Measurements from ENCODE around the gene CYP4F22. TPM values are rescaled to one million over a fixed set of nuclear protein-coding genes. Genes with fewer than 3 reads are reported as not detected.
"Not testable (repeated sequence)": the region's sequence is repeated elsewhere in the genome, so short reads cannot be mapped to it uniquely, and the experiment has no call there.

Gene CYP4F22
- total and polyA plus RNA-seq, 2 experiments from 2014 or later, result not detected

DNA sequence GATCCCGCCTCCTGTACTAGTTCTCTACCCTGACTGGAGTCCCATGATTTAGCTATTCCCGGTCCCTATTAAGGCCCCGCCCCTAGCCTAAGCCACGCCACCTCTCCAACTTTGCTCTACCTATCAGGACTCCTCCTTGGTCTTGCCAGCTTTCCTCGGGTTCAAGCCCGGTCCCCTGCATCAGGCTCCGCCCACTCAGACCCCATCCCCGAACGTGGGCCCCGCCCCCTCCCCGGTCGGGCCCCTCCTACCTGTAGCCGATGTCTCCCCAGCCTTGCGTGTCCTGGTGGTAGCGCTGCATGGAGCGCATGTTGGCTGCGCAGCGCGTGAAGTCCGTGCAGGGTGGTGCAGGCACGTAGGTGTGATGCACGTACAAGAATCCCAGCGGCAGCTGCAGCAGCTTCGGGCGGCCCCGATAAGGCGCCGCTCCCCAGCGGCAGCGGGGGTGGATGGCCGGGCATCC lies 36.7 kb upstream of the CYP4F22 start:
- TF ChIP-seq EZH2 (IDR thresholded peaks at IDR 0.05; ENCODE audit: insufficient read depth, poor library complexity, severe bottlenecking) (no peak), EZH2phosphoT487 (IDR thresholded peaks at IDR 0.05; ENCODE audit: insufficient read depth, low read depth) (no peak)
- Histone ChIP-seq H3K4me2 (ENCODE audit: unreplicated experiment) (no peak overlapping the region), H3K4me3 (no peak overlapping the region), H3F3A (ENCODE audit: insufficient read depth) (no peaks in the 10 kb centered on the region), H3K36me3 (ENCODE audit: low read depth) (no peaks in the 10 kb centered on the region), H3K9me2 (ENCODE audit: insufficient read depth) (no peaks in the 10 kb centered on the region), H3K9me3 (ENCODE audit: low read depth) (no peaks in the 10 kb centered on the region), H3K9ac (no peak overlapping the region), H2AFZ (no peak overlapping the region), H3K79me2 (ENCODE audit: insufficient read depth) (no peaks in the 10 kb centered on the region), H3K4me1 (ENCODE audit: insufficient read depth) (no peaks in the 10 kb centered on the region), H3K27ac (no peak overlapping the region), H3K27me3 (replicated peaks; ENCODE audit: insufficient read depth) (peaks cover 7% of the 10 kb centered on the region), H4K20me1 (ENCODE audit: insufficient read depth) (no peaks in the 10 kb centered on the region)
- no peak for DNase-seq
- WGBS, 2 experiments (ENCODE audit: low coverage in 1 of 2, low lambda C conversion rate in 2 of 2, missing lambda C conversion rate in 2 of 2), result 58 to 77% methylated on average over 17 to 31 of the region's 31 CpGs
- in situ Hi-C loops (cut with MboI), result no loop called here

DNA sequence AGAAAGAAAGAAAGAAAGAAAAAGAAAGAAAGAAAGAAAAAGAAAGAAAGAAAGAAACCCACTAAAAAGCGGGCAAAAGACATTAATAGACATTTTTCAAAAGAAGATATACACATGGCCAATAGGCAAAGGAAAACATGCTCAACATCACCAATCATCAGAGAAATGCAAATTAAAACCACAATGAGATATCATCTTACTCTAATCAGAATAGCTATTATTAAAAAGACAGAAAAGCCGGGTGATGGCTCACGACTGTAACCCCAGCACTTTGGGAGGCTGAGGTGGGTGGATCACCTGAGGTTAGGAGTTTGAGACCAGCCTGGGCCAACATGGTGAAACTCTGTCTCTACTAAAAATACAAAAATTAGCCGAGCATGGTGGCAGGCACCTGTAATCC lies 34.5 kb upstream of the CYP4F22 start:
- H2AFZ ChIP-seq; H3K27me3 ChIP-seq (replicated peaks; ENCODE audit: insufficient read depth); H4K20me1 ChIP-seq (ENCODE audit: insufficient read depth); H3K79me2 ChIP-seq (ENCODE audit: insufficient read depth); in situ Hi-C loops (cut with MboI); H3K9me2 ChIP-seq (ENCODE audit: insufficient read depth); H3K36me3 ChIP-seq (ENCODE audit: low read depth); H3K4me2 ChIP-seq (ENCODE audit: unreplicated experiment); DNase-seq; H3K4me1 ChIP-seq (ENCODE audit: insufficient read depth); H3K9me3 ChIP-seq (ENCODE audit: low read depth); H3F3A ChIP-seq (ENCODE audit: insufficient read depth); H3K4me3 ChIP-seq; H3K27ac ChIP-seq; H3K9ac ChIP-seq: not testable (repeated sequence)
- WGBS, 2 experiments (ENCODE audit: low coverage in 1 of 2, low lambda C conversion rate in 2 of 2, missing lambda C conversion rate in 2 of 2), result 27 to 33% methylated on average over 4 of the region's 4 CpGs

GRCh38 chr19:15475169-15475568 lies 33.2 kb upstream of the CYP4F22 start:
- H3K9ac ChIP-seq, result no peak overlapping the region
- H3K9me3 ChIP-seq (ENCODE audit: low read depth), result no peaks in the 10 kb centered on the region
- in situ Hi-C loops (cut with MboI), result no loop called here
- no peak overlapping the region for H3K27ac ChIP-seq
- TF ChIP-seq EZH2phosphoT487 (IDR thresholded peaks at IDR 0.05; ENCODE audit: insufficient read depth, low read depth), result no peak
- TF ChIP-seq EZH2 (IDR thresholded peaks at IDR 0.05; ENCODE audit: insufficient read depth, poor library complexity, severe bottlenecking), result no peak
- 35 to 37% methylated on average over 4 of the region's 4 CpGs for WGBS, 2 experiments (ENCODE audit: low coverage in 1 of 2, low lambda C conversion rate in 2 of 2, missing lambda C conversion rate in 2 of 2)
- no peaks in the 10 kb centered on the region for H3K79me2 ChIP-seq (ENCODE audit: insufficient read depth)
- H3K27me3 ChIP-seq (replicated peaks; ENCODE audit: insufficient read depth), result no peaks in the 10 kb centered on the region; the same call in 1 of the 2 replicates
- no peaks in the 10 kb centered on the region for H4K20me1 ChIP-seq (ENCODE audit: insufficient read depth)
- no peaks in the 10 kb centered on the region for H3K9me2 ChIP-seq (ENCODE audit: insufficient read depth)
- H3K36me3 ChIP-seq (ENCODE audit: low read depth), result no peaks in the 10 kb centered on the region
- H3K4me2 ChIP-seq (ENCODE audit: unreplicated experiment), result no peak overlapping the region
- H3K4me1 ChIP-seq (ENCODE audit: insufficient read depth), result no peaks in the 10 kb centered on the region
- H3F3A ChIP-seq (ENCODE audit: insufficient read depth), result no peaks in the 10 kb centered on the region
- H3K4me3 ChIP-seq, result no peak overlapping the region
- no peak overlapping the region for H2AFZ ChIP-seq
- DNase-seq, result no peak

DNA sequence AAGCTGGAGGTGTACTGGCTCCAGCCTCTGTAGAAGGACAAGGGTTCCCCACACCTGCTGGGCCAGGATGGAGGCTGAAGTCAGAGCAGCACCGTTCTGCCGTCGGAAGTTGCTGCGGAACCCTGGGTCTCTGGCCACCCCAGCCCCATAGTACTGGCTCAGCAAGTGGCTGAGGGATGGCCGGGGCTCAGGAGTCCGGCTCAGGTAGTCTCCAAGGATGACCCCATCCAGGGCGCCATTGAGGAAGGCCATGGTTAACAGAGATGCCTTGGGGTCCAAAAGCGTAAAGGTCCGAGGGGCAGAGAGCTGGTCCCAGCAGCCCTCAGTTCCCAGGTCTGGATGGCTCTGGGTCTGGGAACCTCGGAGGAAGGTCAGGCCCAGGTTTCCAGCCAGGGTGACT lies 32.7 kb upstream of the CYP4F22 start:
- in situ Hi-C loops (cut with MboI), result no loop called here
- Histone ChIP-seq H2AFZ (no peak overlapping the region), H3K27ac (no peak overlapping the region), H3K36me3 (ENCODE audit: low read depth) (no peaks in the 10 kb centered on the region), H4K20me1 (ENCODE audit: insufficient read depth) (no peaks in the 10 kb centered on the region), H3K79me2 (ENCODE audit: insufficient read depth) (no peaks in the 10 kb centered on the region), H3K9ac (no peak overlapping the region), H3K27me3 (replicated peaks; ENCODE audit: insufficient read depth) (no peaks in the 10 kb centered on the region; the same call in 1 of the 2 replicates), H3K4me2 (ENCODE audit: unreplicated experiment) (no peak overlapping the region), H3K9me3 (ENCODE audit: low read depth) (no peaks in the 10 kb centered on the region), H3K4me1 (ENCODE audit: insufficient read depth) (no peaks in the 10 kb centered on the region), H3K9me2 (ENCODE audit: insufficient read depth) (no peaks in the 10 kb centered on the region), H3K4me3 (no peak overlapping the region), H3F3A (ENCODE audit: insufficient read depth) (no peaks in the 10 kb centered on the region)
- TF ChIP-seq EZH2 (IDR thresholded peaks at IDR 0.05; ENCODE audit: insufficient read depth, poor library complexity, severe bottlenecking) (no peak), EZH2phosphoT487 (IDR thresholded peaks at IDR 0.05; ENCODE audit: insufficient read depth, low read depth) (no peak)
- WGBS, 2 experiments (ENCODE audit: low coverage in 1 of 2, low lambda C conversion rate in 2 of 2, missing lambda C conversion rate in 2 of 2), result 75 to 79% methylated on average over 10 of the region's 10 CpGs
- no peak for DNase-seq

- H3K36me3 ChIP-seq (ENCODE audit: low read depth), result no peaks in the 10 kb centered on the region
- H3K27me3 ChIP-seq (replicated peaks; ENCODE audit: insufficient read depth), result no peaks in the 10 kb centered on the region; the same call in 1 of the 2 replicates
- no peak for DNase-seq
- no peaks in the 10 kb centered on the region for H3K79me2 ChIP-seq (ENCODE audit: insufficient read depth)
- no peak overlapping the region for H3K9ac ChIP-seq
- H4K20me1 ChIP-seq (ENCODE audit: insufficient read depth), result no peaks in the 10 kb centered on the region
- H3K4me2 ChIP-seq (ENCODE audit: unreplicated experiment), result no peak overlapping the region
- WGBS, 2 experiments (ENCODE audit: low coverage in 1 of 2, low lambda C conversion rate in 2 of 2, missing lambda C conversion rate in 2 of 2), result 36 to 40% methylated on average over 5 of the region's 5 CpGs
- H3K9me3 ChIP-seq (ENCODE audit: low read depth), result no peaks in the 10 kb centered on the region
- no peak for TF ChIP-seq EZH2 (IDR thresholded peaks at IDR 0.05; ENCODE audit: insufficient read depth, poor library complexity, severe bottlenecking)
- no peak for TF ChIP-seq EZH2phosphoT487 (IDR thresholded peaks at IDR 0.05; ENCODE audit: insufficient read depth, low read depth)
- no peak overlapping the region for H2AFZ ChIP-seq
- H3K9me2 ChIP-seq (ENCODE audit: insufficient read depth), result no peaks in the 10 kb centered on the region
- H3K27ac ChIP-seq, result no peak overlapping the region
- no peaks in the 10 kb centered on the region for H3F3A ChIP-seq (ENCODE audit: insufficient read depth)
- in situ Hi-C loops (cut with MboI), result no loop called here
- H3K4me1 ChIP-seq (ENCODE audit: insufficient read depth), result no peaks in the 10 kb centered on the region
- H3K4me3 ChIP-seq, result no peak overlapping the region
Observed at GRCh38 chr19:15476325-15476724, 32.0 kb upstream of the CYP4F22 start.

All from GM23248 (cell line).